Measurements from ENCODE around the gene DGCR6.
"Not testable (repeated sequence)": the region's sequence is repeated elsewhere in the genome, so short reads cannot be mapped to it uniquely, and the experiment has no call there.

The DGCR6 gene

DNA sequence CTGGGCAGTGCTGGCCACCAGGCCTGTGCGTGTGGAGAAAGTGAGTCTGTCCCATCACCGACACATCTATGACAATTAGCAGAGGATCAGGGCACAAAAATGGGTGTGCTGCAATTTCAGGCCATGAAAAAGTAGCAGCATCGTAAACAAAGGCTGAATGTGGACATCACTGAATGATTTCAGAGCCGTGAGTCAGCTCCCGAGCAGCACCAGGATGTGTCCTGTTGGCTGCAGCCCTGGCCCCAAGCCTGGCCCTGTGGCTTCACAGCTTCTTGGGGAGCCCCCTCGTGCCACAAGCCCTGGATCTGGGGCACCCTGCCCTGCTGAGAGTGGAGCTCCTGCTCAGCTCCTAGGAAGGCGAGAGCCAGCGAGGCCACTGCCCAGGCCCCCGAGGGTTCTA, 9.4 kb downstream of the DGCR6 start:
- WGBS (ENCODE audit: insufficient coverage), result no CpG with 5 or more reads among the region's 9 CpGs
- H3K4me1 ChIP-seq (ENCODE audit: control extremely low read depth in 1 of 4, control insufficient read depth in 4 of 4, insufficient read depth in 4 of 4, low read length in 3 of 4); H3K27me3 ChIP-seq (replicated peaks in 2 of 5; ENCODE audit: control insufficient read depth in 4 of 5, insufficient read depth in 5 of 5, low read length in 4 of 5); CTCF ChIA-PET; H3K4me3 ChIP-seq (ENCODE audit: control insufficient read depth in 1 of 7, extremely low read depth in 1 of 7, insufficient read depth in 4 of 7, low read depth in 2 of 7, low read length in 6 of 7); H3K27ac ChIP-seq (ENCODE audit: insufficient read depth in 1 of 2, low read depth in 1 of 2, low read length in 2 of 2, poor library complexity in 1 of 2, severe bottlenecking in 2 of 2); DNase-seq; H3K9me3 ChIP-seq (ENCODE audit: control extremely low read depth in 1 of 5, control insufficient read depth in 4 of 5, insufficient read depth in 2 of 5, low read depth in 1 of 5, low read length in 4 of 5); H3K36me3 ChIP-seq (ENCODE audit: control insufficient read depth in 4 of 4, insufficient read depth in 4 of 4, low read length in 3 of 4); POLR2A ChIA-PET: not testable (repeated sequence)

DNA sequence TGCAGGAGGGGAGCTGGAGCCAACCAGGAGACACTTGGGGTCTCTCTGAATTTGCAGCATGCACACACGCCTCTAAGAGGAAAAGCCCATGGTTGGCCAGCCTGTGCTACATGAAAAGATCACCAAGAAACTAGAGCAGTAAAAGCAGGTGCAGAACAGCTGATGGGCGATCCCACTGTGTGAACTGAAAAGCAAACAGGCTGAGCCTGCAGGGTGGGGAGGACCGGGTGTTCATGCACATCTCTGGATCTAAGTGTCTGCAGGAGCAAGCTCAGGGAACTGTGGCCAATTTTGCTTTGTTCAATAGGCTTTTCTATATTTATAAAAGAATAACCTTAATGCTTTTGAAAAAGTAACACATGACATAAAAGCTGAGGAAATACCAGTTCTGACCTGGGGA, 11.7 kb downstream of the DGCR6 start:
- no CpG with 5 or more reads among the region's 3 CpGs for WGBS (ENCODE audit: insufficient coverage)
- H3K4me3 ChIP-seq (ENCODE audit: control insufficient read depth in 1 of 7, extremely low read depth in 1 of 7, insufficient read depth in 4 of 7, low read depth in 2 of 7, low read length in 6 of 7); H3K4me1 ChIP-seq (ENCODE audit: control extremely low read depth in 1 of 4, control insufficient read depth in 4 of 4, insufficient read depth in 4 of 4, low read length in 3 of 4); H3K36me3 ChIP-seq (ENCODE audit: control insufficient read depth in 4 of 4, insufficient read depth in 4 of 4, low read length in 3 of 4); POLR2A ChIA-PET; H3K27ac ChIP-seq (ENCODE audit: insufficient read depth in 1 of 2, low read depth in 1 of 2, low read length in 2 of 2, poor library complexity in 1 of 2, severe bottlenecking in 2 of 2); DNase-seq; H3K27me3 ChIP-seq (replicated peaks in 2 of 5; ENCODE audit: control insufficient read depth in 4 of 5, insufficient read depth in 5 of 5, low read length in 4 of 5); H3K9me3 ChIP-seq (ENCODE audit: control extremely low read depth in 1 of 5, control insufficient read depth in 4 of 5, insufficient read depth in 2 of 5, low read depth in 1 of 5, low read length in 4 of 5); CTCF ChIA-PET: not testable (repeated sequence)

DNA sequence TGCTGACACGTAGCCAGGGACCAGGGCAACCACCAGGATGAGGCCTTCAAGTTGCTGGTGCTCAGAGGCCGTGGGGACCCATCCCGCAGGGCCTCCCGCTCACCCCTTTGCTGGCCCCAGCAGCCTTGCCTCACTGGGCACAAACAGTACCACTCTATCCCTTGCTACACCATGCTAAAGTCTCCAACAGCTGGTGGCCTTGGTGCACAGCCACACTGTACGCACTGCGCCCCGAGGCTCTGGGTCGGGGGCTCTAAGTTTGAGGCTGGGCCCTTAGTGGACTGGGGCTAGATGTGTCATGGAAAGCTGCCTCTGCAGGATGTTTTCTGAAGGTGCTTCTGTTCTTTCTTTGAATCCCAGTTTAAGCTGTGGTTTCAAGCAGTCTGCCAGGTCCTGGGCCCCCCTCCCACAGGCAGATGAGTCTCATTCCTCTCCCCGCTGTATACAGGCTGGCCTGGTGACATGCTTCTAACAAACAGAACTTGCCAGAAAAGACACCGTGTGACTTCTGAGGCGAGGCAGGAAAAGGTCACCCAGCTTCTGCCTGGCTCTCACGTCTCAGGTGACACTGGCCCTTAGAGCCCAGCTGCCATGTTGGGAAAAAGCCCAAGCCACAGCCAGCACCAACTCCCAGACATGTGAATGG, 14.3 kb downstream of the DGCR6 start:
- H3K36me3 ChIP-seq (ENCODE audit: control insufficient read depth in 4 of 4, insufficient read depth in 4 of 4, low read length in 3 of 4); H3K27me3 ChIP-seq (replicated peaks in 2 of 5; ENCODE audit: control insufficient read depth in 4 of 5, insufficient read depth in 5 of 5, low read length in 4 of 5); H3K9me3 ChIP-seq (ENCODE audit: control extremely low read depth in 1 of 5, control insufficient read depth in 4 of 5, insufficient read depth in 2 of 5, low read depth in 1 of 5, low read length in 4 of 5); POLR2A ChIA-PET; DNase-seq; H3K27ac ChIP-seq (ENCODE audit: insufficient read depth in 1 of 2, low read depth in 1 of 2, low read length in 2 of 2, poor library complexity in 1 of 2, severe bottlenecking in 2 of 2); H3K4me3 ChIP-seq (ENCODE audit: control insufficient read depth in 1 of 7, extremely low read depth in 1 of 7, insufficient read depth in 4 of 7, low read depth in 2 of 7, low read length in 6 of 7); H3K4me1 ChIP-seq (ENCODE audit: control extremely low read depth in 1 of 4, control insufficient read depth in 4 of 4, insufficient read depth in 4 of 4, low read length in 3 of 4): not testable (repeated sequence)
- WGBS (ENCODE audit: insufficient coverage), result no CpG with 5 or more reads among the region's 12 CpGs
- CTCF ChIA-PET, result interaction anchor here (1.7 kb wide), 1 partner anchor 11 kb away, joined by 5 read pairs; no protein-coding TSS in a partner anchor

DNA sequence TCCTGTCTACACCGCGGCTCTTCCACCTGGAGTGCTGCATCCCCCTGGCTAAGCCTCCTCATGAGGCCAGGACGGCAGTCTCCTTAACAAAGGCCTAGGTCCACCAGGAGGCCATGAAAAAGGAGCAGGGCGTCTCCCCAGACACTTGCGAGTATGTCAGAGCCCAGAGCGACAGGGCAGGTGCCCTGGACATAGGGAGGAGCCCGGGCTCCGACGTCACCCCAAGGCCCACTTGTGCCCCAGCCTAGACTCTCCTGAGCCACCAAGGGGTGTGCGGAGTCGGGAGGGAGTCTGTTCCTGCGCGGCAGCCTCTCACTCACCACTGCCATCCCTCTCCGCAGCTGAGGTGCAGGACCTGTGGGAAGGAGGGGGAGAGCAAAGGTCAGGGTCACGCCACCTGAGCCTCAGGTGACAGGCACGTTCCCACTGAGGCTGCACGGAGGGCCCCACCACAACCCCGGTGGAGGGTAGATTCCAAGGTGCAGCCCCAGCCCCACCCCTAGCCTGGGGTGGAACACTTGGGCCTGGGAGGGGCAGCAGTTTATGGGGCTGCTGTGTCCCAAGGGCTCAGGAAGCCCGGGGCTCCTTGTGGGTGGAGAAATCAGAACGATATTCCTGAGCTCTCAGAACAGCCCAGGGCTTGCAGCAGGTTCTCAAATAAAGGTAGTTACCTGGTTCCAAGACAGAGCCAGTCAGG, 19.4 kb downstream of the DGCR6 start:
- H3K36me3 ChIP-seq (ENCODE audit: control insufficient read depth in 4 of 4, insufficient read depth in 4 of 4, low read length in 3 of 4), result no peaks in the 10 kb centered on the region
- H3K9me3 ChIP-seq (ENCODE audit: control extremely low read depth in 1 of 5, control insufficient read depth in 4 of 5, insufficient read depth in 2 of 5, low read depth in 1 of 5, low read length in 4 of 5), result no peaks in the 10 kb centered on the region
- no peak for DNase-seq
- no peaks in the 10 kb centered on the region for H3K4me1 ChIP-seq (ENCODE audit: control extremely low read depth in 1 of 4, control insufficient read depth in 4 of 4, insufficient read depth in 4 of 4, low read length in 3 of 4)
- H3K27me3 ChIP-seq (replicated peaks in 2 of 5; ENCODE audit: control insufficient read depth in 4 of 5, insufficient read depth in 5 of 5, low read length in 4 of 5), result no peaks in the 10 kb centered on the region
- no CpG with 5 or more reads among the region's 20 CpGs for WGBS (ENCODE audit: insufficient coverage)
- ChIA-PET POLR2A (no interaction called here), CTCF (no interaction called here)
- no peak overlapping the region for H3K27ac ChIP-seq (ENCODE audit: insufficient read depth in 1 of 2, low read depth in 1 of 2, low read length in 2 of 2, poor library complexity in 1 of 2, severe bottlenecking in 2 of 2)
- H3K4me3 ChIP-seq (ENCODE audit: control insufficient read depth in 1 of 7, extremely low read depth in 1 of 7, insufficient read depth in 4 of 7, low read depth in 2 of 7, low read length in 6 of 7), result no peak overlapping the region

DNA sequence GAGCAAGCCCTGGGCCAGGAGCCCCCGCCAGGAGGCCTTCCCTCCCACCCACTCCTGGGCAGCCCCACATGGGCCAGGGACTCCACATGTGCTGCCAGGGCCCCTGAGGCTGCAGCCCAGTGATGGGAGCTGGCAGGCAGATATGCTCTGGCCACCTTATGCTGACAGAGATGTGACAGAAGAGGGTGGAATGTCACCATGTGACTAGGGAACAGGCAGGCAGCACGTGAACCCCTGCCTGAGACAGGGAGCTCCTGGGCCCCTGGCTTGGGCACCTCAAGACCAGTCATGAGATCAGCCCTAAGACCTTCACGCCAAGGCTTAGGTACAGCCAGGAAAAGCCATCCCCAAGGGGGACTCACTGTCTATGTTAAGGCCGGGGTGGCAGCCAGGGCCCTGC, 20.9 kb downstream of the DGCR6 start:
- H3K27me3 ChIP-seq (replicated peaks in 2 of 5; ENCODE audit: control insufficient read depth in 4 of 5, insufficient read depth in 5 of 5, low read length in 4 of 5), result no peaks in the 10 kb centered on the region
- WGBS (ENCODE audit: insufficient coverage), result no CpG with 5 or more reads among the region's 4 CpGs
- H3K4me1 ChIP-seq (ENCODE audit: control extremely low read depth in 1 of 4, control insufficient read depth in 4 of 4, insufficient read depth in 4 of 4, low read length in 3 of 4), result no peaks in the 10 kb centered on the region
- H3K4me3 ChIP-seq (ENCODE audit: control insufficient read depth in 1 of 7, extremely low read depth in 1 of 7, insufficient read depth in 4 of 7, low read depth in 2 of 7, low read length in 6 of 7), result no peak overlapping the region
- H3K27ac ChIP-seq (ENCODE audit: insufficient read depth in 1 of 2, low read depth in 1 of 2, low read length in 2 of 2, poor library complexity in 1 of 2, severe bottlenecking in 2 of 2), result no peak overlapping the region
- CTCF ChIA-PET, result interaction anchor here (1.0 to 1.8 kb wide), 2 partner anchors 10 to 17 kb away, joined by 4 to 6 read pairs; partner anchors contain the start of gene PRODH
- no peaks in the 10 kb centered on the region for H3K9me3 ChIP-seq (ENCODE audit: control extremely low read depth in 1 of 5, control insufficient read depth in 4 of 5, insufficient read depth in 2 of 5, low read depth in 1 of 5, low read length in 4 of 5)
- POLR2A ChIA-PET, result no interaction called here
- no peak for DNase-seq
- H3K36me3 ChIP-seq (ENCODE audit: control insufficient read depth in 4 of 4, insufficient read depth in 4 of 4, low read length in 3 of 4), result no peaks in the 10 kb centered on the region

DNA sequence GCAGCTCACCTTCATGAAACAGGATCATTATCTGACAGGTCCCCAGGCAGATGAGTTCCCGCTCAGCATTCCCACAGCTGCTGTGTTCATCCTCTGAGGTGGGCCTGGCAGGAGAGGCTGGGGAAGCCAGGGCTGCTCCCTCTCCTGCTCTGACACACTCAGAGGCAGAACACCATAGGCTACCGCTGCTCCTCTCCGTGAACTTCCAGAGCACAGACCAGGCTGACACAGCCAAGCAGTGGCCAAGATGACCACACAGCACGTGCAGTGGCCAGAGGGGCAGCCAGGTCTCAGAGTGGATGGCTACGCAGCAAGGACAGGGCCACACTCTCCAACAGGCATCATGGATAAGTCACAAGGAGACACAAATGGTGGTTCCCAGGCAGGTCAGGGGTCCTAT, 21.5 kb downstream of the DGCR6 start:
- Histone ChIP-seq H3K27me3 (replicated peaks in 2 of 5; ENCODE audit: control insufficient read depth in 4 of 5, insufficient read depth in 5 of 5, low read length in 4 of 5) (no peaks in the 10 kb centered on the region), H3K27ac (ENCODE audit: insufficient read depth in 1 of 2, low read depth in 1 of 2, low read length in 2 of 2, poor library complexity in 1 of 2, severe bottlenecking in 2 of 2) (no peak overlapping the region), H3K4me3 (ENCODE audit: control insufficient read depth in 1 of 7, extremely low read depth in 1 of 7, insufficient read depth in 4 of 7, low read depth in 2 of 7, low read length in 6 of 7) (no peak overlapping the region), H3K4me1 (ENCODE audit: control extremely low read depth in 1 of 4, control insufficient read depth in 4 of 4, insufficient read depth in 4 of 4, low read length in 3 of 4) (no peaks in the 10 kb centered on the region), H3K36me3 (ENCODE audit: control insufficient read depth in 4 of 4, insufficient read depth in 4 of 4, low read length in 3 of 4) (no peaks in the 10 kb centered on the region), H3K9me3 (ENCODE audit: control extremely low read depth in 1 of 5, control insufficient read depth in 4 of 5, insufficient read depth in 2 of 5, low read depth in 1 of 5, low read length in 4 of 5) (no peaks in the 10 kb centered on the region)
- CTCF ChIA-PET, result interaction anchor here (1.0 to 1.8 kb wide), 3 partner anchors 9 to 20 kb away, joined by 4 to 6 read pairs (median 4); partner anchors contain the start of gene PRODH
- POLR2A ChIA-PET, result no interaction called here
- WGBS (ENCODE audit: insufficient coverage), result no CpG with 5 or more reads among the region's 5 CpGs
- DNase-seq, result no peak

DNA sequence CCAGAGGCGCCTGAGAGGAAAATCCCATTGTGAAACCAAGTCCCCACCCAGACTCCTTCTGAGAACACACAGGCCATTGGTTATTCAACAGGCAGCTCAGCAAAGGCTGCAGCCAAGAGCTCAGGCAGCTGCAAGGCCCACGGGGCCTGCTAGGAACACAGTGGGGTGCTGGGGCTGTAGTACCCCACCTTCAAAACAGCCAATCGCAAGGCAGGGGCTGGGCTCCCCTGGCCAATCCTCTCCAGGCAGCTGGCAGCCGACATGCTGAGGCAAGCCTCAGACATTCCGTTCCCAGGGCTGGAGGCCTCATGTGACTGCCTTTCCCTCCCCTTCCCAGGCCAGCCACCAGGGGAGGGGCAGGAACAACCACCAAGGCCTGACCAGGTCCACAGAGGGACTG, 23.3 kb downstream of the DGCR6 start:
- Histone ChIP-seq H3K27ac (ENCODE audit: insufficient read depth in 1 of 2, low read depth in 1 of 2, low read length in 2 of 2, poor library complexity in 1 of 2, severe bottlenecking in 2 of 2) (no peak overlapping the region), H3K36me3 (ENCODE audit: control insufficient read depth in 4 of 4, insufficient read depth in 4 of 4, low read length in 3 of 4) (no peaks in the 10 kb centered on the region), H3K4me1 (ENCODE audit: control extremely low read depth in 1 of 4, control insufficient read depth in 4 of 4, insufficient read depth in 4 of 4, low read length in 3 of 4) (no peaks in the 10 kb centered on the region), H3K27me3 (replicated peaks in 2 of 5; ENCODE audit: control insufficient read depth in 4 of 5, insufficient read depth in 5 of 5, low read length in 4 of 5) (no peaks in the 10 kb centered on the region), H3K4me3 (ENCODE audit: control insufficient read depth in 1 of 7, extremely low read depth in 1 of 7, insufficient read depth in 4 of 7, low read depth in 2 of 7, low read length in 6 of 7) (no peak overlapping the region), H3K9me3 (ENCODE audit: control extremely low read depth in 1 of 5, control insufficient read depth in 4 of 5, insufficient read depth in 2 of 5, low read depth in 1 of 5, low read length in 4 of 5) (no peaks in the 10 kb centered on the region)
- CTCF ChIA-PET, result interaction anchor here (1.4 kb wide), 1 partner anchor 21 kb away, joined by 5 read pairs; no protein-coding TSS in a partner anchor
- WGBS (ENCODE audit: insufficient coverage), result no CpG with 5 or more reads among the region's 5 CpGs
- POLR2A ChIA-PET, result no interaction called here
- DNase-seq, result no peak

All from common myeloid progenitor, CD34-positive (primary cell).